K562 (cell line): ENCODE measurements around the gene FBXW2. TPM values are rescaled to one million over a fixed set of nuclear protein-coding genes. Genes with fewer than 3 reads are reported as not detected.

ENCODE experiments used
- ATF2 ChIP-seq: sonication (generic); formaldehyde crosslinking; IDR thresholded peaks from 2 replicates; pipeline ENCODE4 v1.8.1; 2022; ENCODE audit warnings: missing genetic modification reagents
- BHLHE40 ChIP-seq: IDR thresholded peaks from 2 replicates; pipeline ENCODE4 v1.6.1; 2011; ENCODE audit warnings: low read length, improper control_type of control experiment
- CHD2 ChIP-seq: IDR thresholded peaks from 2 replicates; pipeline ENCODE4 v1.6.1; 2011; ENCODE audit warnings: low read depth, low read length
- CSDE1 ChIP-seq, 2 experiments: fragments of 450-650 bp; IDR thresholded peaks; 2 replicates each; pipeline ENCODE4 v1.6.1; 2016; ENCODE audit warnings: mild to moderate bottlenecking in 1 of 2
- FOXA3 ChIP-seq, 2 experiments: fragments of 450-650 bp in 1 of 2; sonication (generic) in 1 of 2; formaldehyde crosslinking; IDR thresholded peaks in 1 of 2; conservative IDR thresholded peaks in 1 of 2; 2 replicates each; pipeline versions ENCODE4 v1.4.0 to v1.8.0; 2020 to 2022; ENCODE audit warnings: mild to moderate bottlenecking in 2 of 2, missing genetic modification reagents in 1 of 2
- GMEB1 ChIP-seq: fragments of 250-450 bp; sonication (Bioruptor Pico); IDR thresholded peaks from 2 replicates; pipeline ENCODE4 v1.4.0; 2020; ENCODE audit warnings: mild to moderate bottlenecking
- HMG20A ChIP-seq: fragments of 450-650 bp; formaldehyde crosslinking; conservative IDR thresholded peaks from 2 replicates; pipeline ENCODE4 v1.4.0; 2020; ENCODE audit warnings: mild to moderate bottlenecking, mixed read lengths
- HMG20B ChIP-seq: fragments of 250-450 bp; sonication (Bioruptor Pico); IDR thresholded peaks from 2 replicates; pipeline ENCODE4 v1.5.0; 2021; ENCODE audit warnings: mild to moderate bottlenecking
- HNRNPL ChIP-seq: fragments of 200-400 bp; formaldehyde crosslinking; IDR thresholded peaks from 2 replicates; pipeline ENCODE4 v1.6.1; 2017; ENCODE audit warnings: low read depth, mild to moderate bottlenecking, low read length
- HNRNPUL1 ChIP-seq: fragments of 200-400 bp; formaldehyde crosslinking; IDR thresholded peaks from 2 replicates; pipeline ENCODE4 v1.6.1; 2017; ENCODE audit warnings: low read length
- NEUROD1 ChIP-seq: fragments of 150-350 bp; IDR thresholded peaks from 2 replicates; pipeline ENCODE4 v1.6.1; 2014; ENCODE audit warnings: borderline replicate concordance, low read length, low read depth; ENCODE audit not compliant: partially characterized antibody
- SP1 ChIP-seq: sonication (generic); formaldehyde crosslinking; IDR thresholded peaks from 2 replicates; pipeline ENCODE4 v1.8.1; 2022; ENCODE audit warnings: mild to moderate bottlenecking, missing genetic modification reagents
- TFE3 ChIP-seq: fragments of 450-650 bp; formaldehyde crosslinking; IDR thresholded peaks from 2 replicates; pipeline ENCODE4 v1.4.0; 2020; ENCODE audit warnings: mild to moderate bottlenecking, mixed read lengths
- ZKSCAN8 ChIP-seq: fragments of 200-800 bp; sonication (Bioruptor generic); IDR thresholded peaks from 2 replicates; pipeline ENCODE4 v1.6.1; 2016; ENCODE audit warnings: missing genetic modification characterization, missing compliant biosample characterization
- ZNF224 ChIP-seq: sonication (generic); formaldehyde crosslinking; IDR thresholded peaks from 2 replicates; pipeline ENCODE4 v1.8.0; 2022; ENCODE audit warnings: mild to moderate bottlenecking, missing genetic modification reagents
- ZNF274 ChIP-seq: IDR thresholded peaks from 2 replicates; pipeline ENCODE4 v1.6.1; 2011; ENCODE audit warnings: low read depth, mild to moderate bottlenecking, low read length, moderate library complexity, borderline replicate concordance
- ZNF398 ChIP-seq: fragments of 250-450 bp; sonication (Bioruptor Pico); IDR thresholded peaks from 2 replicates; pipeline ENCODE4 v1.8.0; 2021; ENCODE audit warnings: moderate library complexity, mild to moderate bottlenecking, inconsistent platforms
- polyA plus RNA-seq, 8 experiments: library from polyadenylated mRNA; depleted of rRNA in 4 of 8; stranded (reverse) in 5 of 8; unstranded in 3 of 8; fragments of >200 nt; fragmentation: Nextera tagmentation in 2 of 8; fragmentation: Illumina TruSeq in 1 of 8; extraction: Ambion mirVana in 2 of 8; extraction: Trizol in 1 of 8; gene quantifications; 2 replicates each; pipeline versions ENCODE4 v1.2.1 to v1.2.3, GENCODE V29; 2011 to 2014; ENCODE audit warnings: inconsistent platforms in 1 of 8, missing spikeins in 1 of 8
- total RNA-seq, 7 experiments: library from RNA; depleted of rRNA in 6 of 7; stranded (reverse); fragments of >200 nt in 6 of 7; fragmentation: Illumina TruSeq in 2 of 7; extraction: Trizol in 2 of 7; gene quantifications; 2 replicates each; pipeline versions ENCODE4 v1.2.1 to v1.2.3, GENCODE V29; 2011 to 2021; ENCODE audit warnings: low replicate concordance in 1 of 7
- TF ChIP-seq, protein P1 (sequence below): fragments of 450-650 bp; formaldehyde crosslinking; IDR thresholded peaks from 2 replicates; pipeline ENCODE4 v1.4.0; 2020; ENCODE audit warnings: mild to moderate bottlenecking, moderate library complexity

FBXW2 gene
- total and polyA plus RNA-seq, 9 of the 15 experiments (the other 6 are each of a cell fraction or from before 2014, with no cell fraction given) = 2.5 to 57.8 (median 28.1) TPM

DNA sequence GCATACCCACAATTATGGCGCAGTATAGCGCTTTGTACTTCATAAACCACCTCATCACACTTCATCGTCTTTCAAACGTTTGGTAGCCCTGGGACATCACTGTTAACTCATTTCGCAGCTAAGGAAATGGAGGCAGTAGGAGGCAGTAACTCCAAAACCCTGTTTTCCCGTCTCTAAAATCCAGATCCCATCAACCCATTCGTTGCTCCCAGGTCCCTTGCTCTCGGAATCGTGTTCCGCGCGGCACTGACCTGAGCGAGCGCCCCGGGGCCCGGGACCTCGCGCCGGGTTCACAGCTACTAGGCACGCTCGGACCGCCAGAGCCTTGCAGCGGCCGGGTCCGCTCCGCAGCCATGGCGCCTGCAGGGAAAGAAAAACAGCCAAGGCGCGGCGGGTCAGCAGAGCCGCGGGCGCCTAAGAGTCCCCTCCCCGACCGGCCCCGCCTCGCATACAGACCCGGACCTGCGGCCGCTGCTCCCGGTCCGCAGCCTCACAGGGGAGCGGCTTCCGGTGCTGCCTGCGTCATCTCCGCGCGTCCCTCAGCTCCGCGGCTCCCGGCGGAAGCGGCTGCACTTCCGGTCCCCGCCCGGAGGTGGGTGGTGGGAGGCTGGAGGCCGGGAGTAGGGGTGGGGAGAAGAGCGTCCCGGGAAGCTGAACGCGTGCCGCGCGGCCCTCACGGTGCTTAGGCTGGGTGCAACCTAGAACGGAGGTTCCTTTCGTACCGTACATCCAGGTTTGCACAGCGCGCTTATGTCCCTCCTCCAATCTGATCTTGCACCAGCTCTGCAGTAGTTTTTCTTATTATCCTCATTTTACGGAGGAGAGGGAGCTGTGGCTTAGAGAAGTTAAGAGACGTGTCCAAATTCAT lies at the start of gene FBXW2 (continued):
- TF ChIP-seq HNRNPUL1 (no peak), HNRNPL (no peak), ZNF224 (no peak), ZKSCAN8 (CRISPR knock-in tag) (no peak), NEUROD1 (peak; percentile 38), SP1 (CRISPR knock-in tag) (peak; percentile 75), CSDE1 (IDR thresholded peaks at IDR 0.05) (peak; percentile 50 to 61; a peak in 2 of 4 replicates), HMG20A (CRISPR knock-in tag) (no peak), CHD2 (peak; percentile 16; the same call in 1 of the 2 replicates), ZNF274 (no peak), BHLHE40 (peak; percentile 88), GMEB1 (CRISPR knock-in tag) (peak; percentile 53; the same call in 1 of the 2 replicates), HMG20B (CRISPR knock-in tag) (peak; percentile 20; the same call in 1 of the 2 replicates), ATF2 (no peak), TFE3 (peak; percentile 19; the same call in 1 of the 2 replicates), FOXA3 (CRISPR knock-in tag; conservative IDR thresholded peaks at IDR 0.05 in 1 of 2, IDR thresholded peaks at IDR 0.05 in 1 of 2) (0 out of 4 replicates have a peak, but pooled peaks of 1 of the 2 experiments have one; percentile 67), ZNF398 (no peak)
- TF ChIP-seq, protein P1, sequence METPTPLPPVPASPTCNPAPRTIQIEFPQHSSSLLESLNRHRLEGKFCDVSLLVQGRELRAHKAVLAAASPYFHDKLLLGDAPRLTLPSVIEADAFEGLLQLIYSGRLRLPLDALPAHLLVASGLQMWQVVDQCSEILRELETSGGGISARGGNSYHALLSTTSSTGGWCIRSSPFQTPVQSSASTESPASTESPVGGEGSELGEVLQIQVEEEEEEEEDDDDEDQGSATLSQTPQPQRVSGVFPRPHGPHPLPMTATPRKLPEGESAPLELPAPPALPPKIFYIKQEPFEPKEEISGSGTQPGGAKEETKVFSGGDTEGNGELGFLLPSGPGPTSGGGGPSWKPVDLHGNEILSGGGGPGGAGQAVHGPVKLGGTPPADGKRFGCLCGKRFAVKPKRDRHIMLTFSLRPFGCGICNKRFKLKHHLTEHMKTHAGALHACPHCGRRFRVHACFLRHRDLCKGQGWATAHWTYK (CRISPR knock-in tag) = peak; percentile 87
